NCI-H2227 (cell line): Measurements from ENCODE around the gene KCNT1.

ENCODE experiments used
- DNase-seq: peaks from one replicate; lab custom pipeline; 2025; ENCODE audit not compliant: unreplicated experiment; lab: John Stamatoyannopoulos, UW

Gene KCNT1

GRCh38 chr9:135840539-135840938 is 138.6 kb downstream of the KCNT1 start:
- no peak for DNase-seq
